Epithelial cell of prostate (primary cell): ENCODE results near the gene CHMP1A.
A peak's percentile ranks its signal among the peaks of the same experiment; 100 is the strongest.
"Not testable (repeated sequence)": the region's sequence is repeated elsewhere in the genome, so short reads cannot be mapped to it uniquely, and the experiment has no call there.

Experiments used
- DNase-seq: peaks from one replicate; pipeline ENCODE4 v3.0.0-alpha.2; 2011; ENCODE audit warnings: low read depth, low spot score
- H3K27ac ChIP-seq: fragments of 450-650 bp; 2 replicates; pipeline ENCODE4 v1.5.1; 2017; ENCODE audit warnings: mild to moderate bottlenecking

The CHMP1A gene

GRCh38 chr16:89693289-89693731 is 35.8 kb upstream of the CHMP1A start:
- DNase-seq = no peak
- no peak overlapping the region for H3K27ac ChIP-seq

DNA sequence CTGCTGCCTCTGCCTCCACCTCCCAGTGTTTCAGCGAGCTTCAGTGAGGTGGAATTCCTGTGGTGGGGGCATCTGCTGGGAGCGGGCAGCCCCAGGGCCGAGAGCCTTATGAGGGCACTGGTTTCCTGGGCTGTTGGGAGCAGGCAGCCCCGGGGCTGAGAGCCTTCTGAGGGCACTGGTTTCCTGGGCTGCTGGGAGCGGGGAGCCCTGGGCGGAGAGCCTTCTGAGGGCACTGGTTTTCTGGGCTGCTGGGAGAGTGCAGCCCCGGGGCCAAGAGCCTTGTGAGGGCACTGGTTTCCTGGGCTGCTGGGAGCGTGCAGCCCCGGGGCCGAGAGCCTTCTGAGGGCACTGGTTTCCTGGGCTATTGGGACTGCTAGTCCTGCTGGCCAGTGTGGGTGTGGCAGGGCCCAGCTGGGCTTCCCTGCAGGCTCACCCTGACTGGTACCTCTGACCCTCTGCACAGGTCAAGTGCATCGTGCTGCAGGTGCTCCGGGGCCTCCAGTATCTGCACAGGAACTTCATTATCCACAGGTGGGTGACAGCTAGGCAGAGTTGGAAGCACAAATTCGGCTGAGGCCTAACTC is 34.6 kb upstream of the CHMP1A start:
- H3K27ac ChIP-seq = no peak overlapping the region

GRCh38 chr16:89691231-89691985 is 33.9 kb upstream of the CHMP1A start:
- no peak overlapping the region for H3K27ac ChIP-seq
- no peak for DNase-seq

More for the DNA sequence above, 34.6 kb upstream of the CHMP1A start:
- no peak for DNase-seq

- H3K27ac ChIP-seq = no peak overlapping the region
- DNase-seq = no peak
Measured at GRCh38 chr16:89690392-89690901, 32.9 kb upstream of the CHMP1A start.

DNA sequence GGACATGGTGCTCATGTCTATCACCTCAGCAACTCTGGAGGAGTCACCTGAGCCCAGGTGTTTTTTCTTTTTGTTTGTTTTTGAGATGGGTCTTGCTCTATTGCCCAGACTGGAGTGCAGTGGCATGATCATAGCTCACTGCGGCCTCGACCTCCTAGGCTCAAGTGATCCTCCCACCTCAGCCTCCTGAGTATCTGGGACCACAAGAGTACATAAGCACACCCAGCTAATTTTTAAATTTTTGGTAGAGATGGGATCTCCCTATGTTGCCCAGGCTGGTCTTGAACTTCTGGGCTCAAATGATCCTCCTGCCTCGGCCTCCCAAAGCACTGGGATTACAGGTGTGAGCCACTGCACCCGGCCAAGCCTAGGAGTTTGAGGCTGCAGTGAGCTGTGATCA is 32.1 kb upstream of the CHMP1A start:
- DNase-seq, H3K27ac ChIP-seq: not testable (repeated sequence)

- DNase-seq = no peak
- H3K27ac ChIP-seq = no peak overlapping the region
Measured at GRCh38 chr16:89689142-89689541, 31.6 kb upstream of the CHMP1A start.

DNA sequence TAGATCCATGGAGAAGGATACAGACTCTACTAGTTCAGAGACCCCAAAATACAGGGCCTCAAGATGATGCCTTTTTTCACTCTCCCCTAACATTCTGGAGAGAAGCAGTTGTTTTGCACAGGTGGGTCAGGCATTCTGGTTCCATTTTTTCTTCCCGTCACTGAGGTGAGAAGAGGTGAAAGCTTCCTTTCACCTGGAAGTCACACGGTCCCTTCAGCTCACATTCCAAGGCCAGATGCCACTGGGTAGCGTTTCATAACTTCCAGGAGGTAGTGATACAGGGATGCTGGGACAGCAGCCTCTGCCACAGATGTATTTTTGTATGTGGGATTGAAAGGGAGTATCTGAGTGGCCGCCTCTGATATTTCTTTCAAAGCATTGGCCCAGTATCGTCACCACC is 30.9 kb upstream of the CHMP1A start:
- no peak for DNase-seq
- H3K27ac ChIP-seq = no peak overlapping the region

DNA sequence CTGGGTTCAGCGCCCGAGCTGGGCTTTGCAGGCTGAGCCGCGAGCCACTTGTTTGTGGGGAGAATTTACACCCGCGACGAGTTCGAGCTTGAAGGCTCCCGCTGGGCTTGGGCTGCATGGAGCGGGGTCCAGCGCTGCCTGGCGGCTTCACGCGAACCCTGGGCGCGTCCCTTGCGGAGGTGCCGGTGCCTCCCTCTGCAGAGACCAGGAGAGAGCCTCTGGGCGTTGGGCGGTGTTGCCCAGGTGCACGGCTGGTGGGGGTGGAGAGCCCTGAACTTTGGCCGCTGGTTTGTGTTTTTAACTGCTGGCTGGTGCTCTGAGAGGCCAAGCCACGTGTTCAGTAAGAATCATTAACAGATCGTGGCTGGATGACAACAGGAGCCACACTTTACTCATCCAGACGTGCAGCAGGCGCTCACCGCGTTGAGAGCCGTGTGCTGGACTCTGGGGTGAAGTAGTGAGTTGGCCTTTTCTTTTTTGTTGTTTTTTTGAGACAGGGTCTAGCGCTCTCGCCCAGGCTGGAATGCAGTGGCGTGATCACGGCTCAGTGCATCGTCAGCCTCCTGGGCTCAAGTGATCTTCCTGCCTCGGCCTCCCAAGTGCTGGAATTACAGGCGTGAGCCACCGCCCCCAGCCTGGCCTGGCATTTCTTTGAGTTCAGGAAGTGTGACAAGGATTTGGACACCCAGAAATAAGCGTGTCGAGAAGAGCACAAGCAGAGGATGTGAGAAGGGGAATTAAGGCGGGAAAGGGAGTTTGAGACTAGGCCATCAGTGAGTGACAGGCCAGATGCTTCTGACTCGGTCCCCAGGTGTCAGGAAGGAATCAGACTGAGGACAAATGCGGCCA is 29.8 kb upstream of the CHMP1A start:
- peak overlapping the region; percentile 82 for H3K27ac ChIP-seq
- peak; percentile 14 for DNase-seq

DNA sequence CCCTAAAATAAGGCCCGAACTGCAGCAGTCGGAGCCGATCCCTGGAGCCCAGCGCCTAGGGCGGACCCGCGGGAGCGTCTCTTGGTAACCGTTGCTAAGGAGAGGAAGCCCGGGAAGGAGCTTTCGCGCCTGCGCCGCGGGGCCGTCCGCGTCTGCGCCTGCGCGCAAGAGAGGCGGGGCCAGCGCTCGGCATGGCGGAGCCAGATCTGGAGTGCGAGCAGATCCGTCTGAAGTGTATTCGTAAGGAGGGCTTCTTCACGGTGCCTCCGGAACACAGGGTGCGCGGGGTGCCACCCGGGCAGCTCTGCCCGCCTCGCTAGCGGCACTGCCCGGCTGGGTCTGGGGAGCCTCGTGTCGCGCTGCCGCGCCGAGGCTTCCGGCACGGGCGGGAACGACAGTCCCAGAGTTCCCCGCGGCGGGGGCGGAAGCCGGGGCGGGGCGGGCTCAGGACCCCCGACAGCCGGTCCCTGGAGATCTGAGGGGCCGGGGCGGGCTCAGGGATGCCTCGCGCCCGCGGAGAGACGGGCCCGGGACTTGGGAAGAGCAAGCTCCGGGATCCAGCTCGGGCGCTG is 29.1 kb upstream of the CHMP1A start, which contains the start of gene CDK10:
TSS of gene CDK10 (plus strand) at position 170 of the 572 bp plus-strand sequence. CDS start at position 192, 22 bp downstream.
- H3K27ac ChIP-seq = peak within 1 kb of the TSS; percentile 82
- DNase-seq = no peak

DNA sequence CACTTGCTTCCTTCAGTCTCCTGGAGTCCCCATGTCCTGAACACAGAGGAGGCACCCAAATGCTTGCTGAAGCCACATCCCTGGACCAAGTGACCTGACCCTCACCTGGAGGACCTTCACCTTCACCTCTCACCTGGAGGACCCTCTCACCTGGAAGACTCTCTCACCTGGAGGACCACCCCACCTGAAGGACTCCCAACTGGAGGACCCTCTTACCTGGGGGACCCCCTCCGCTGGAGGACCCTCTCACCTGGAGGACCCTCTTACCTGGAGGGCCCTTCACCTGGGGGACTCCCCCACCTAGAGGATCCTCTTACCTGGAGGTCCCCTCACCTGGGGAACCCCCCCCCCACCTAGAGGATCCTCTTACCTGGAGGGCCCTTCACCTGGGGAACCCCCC is 28.4 kb upstream of the CHMP1A start:
- H3K27ac ChIP-seq = no peak overlapping the region
- no peak for DNase-seq

DNA sequence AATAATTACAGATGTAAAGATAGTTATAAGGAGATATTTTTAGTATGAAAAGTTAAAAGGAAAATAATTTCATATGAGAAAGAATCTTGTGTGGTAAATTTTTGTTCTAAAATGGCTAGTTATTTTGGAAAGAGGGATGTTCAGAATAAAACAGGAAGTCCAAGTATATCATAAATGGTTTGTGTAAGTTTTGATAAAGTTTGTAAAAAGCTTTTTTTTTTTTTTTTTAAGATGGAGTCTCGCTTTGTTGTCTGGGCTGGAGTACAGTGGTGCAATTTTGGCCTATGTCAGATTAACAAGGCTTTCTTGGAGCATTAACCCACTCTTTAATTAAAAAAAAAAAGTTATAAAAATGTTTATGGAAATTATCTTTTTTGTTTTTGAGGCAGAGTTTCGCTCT is 20.8 kb upstream of the CHMP1A start:
- H3K27ac ChIP-seq = no peak overlapping the region
- no peak for DNase-seq

GRCh38 chr16:89672177-89672941 is 14.9 kb upstream of the CHMP1A start:
- DNase-seq = no peak
- H3K27ac ChIP-seq = no peak overlapping the region

- H3K27ac ChIP-seq, DNase-seq: not testable (repeated sequence)
Measured at GRCh38 chr16:89671565-89671964, 14.1 kb upstream of the CHMP1A start.

GRCh38 chr16:89670496-89671431 is 13.3 kb upstream of the CHMP1A start:
- DNase-seq = no peak
- H3K27ac ChIP-seq = no peak overlapping the region

- no peak for DNase-seq
- no peak overlapping the region for H3K27ac ChIP-seq
Measured at GRCh38 chr16:89669755-89670154, 12.2 kb upstream of the CHMP1A start.

DNA sequence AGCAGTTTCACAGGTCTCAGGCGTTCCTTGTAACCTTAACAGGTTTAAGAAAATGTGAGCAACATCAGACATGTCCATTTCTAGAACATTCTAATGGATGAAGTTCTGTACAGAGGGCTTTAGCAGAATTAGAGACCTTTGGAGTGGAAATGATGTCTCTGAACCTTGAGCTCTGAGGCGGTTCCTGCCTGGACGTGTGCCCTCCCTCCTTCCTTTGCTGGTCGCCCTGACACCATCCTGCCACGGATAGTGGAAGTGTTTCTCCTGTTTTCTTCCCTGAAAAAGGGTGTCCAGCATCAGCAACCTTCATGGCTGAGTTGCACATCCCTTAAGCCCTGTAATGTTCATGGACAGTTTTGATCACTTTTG is 11.3 kb upstream of the CHMP1A start:
- no peak overlapping the region for H3K27ac ChIP-seq
- no peak for DNase-seq

DNA sequence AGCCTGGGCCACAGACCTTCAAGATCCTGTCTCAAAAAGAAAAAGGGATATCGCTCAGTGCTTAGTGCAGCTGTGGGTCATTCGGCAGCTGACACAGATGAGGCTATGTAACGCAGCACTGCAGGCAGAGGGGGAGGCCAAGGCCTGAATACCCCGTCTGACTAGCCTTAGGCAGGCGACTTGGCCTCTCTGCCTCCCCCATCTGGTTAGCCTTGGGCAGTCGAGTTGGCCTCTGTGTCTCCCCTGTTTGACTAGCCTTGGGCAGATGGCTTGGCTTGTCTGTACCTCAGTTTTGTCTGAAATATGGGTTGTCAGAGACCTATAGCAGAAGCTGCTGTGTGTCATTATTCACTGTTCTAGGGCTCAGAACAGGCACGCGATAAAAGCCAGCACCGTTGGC is 10.1 kb upstream of the CHMP1A start:
- H3K27ac ChIP-seq = no peak overlapping the region
- DNase-seq = no peak

DNA sequence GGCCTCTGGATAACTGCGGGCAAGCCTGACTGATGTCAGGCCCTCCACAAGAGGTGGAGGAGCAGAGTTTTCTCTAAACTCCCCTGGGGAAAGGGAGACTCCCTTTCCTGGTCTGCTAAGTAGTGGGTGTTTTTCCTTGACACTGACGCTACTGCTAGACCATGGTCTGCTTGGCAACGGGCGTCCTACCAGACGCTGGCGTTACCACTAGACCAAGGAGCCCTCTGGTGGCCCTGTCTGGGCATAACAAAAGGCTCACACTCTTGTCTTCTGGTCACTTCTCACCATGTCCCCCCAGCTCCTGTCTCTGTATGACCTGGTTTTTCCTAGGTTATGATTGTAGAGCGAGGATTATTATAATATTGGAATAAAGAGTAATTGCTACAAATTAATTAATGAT is 9.5 kb upstream of the CHMP1A start:
- not testable (repeated sequence) for DNase-seq, H3K27ac ChIP-seq

- DNase-seq = not testable (repeated sequence)
Measured at GRCh38 chr16:89664238-89664637, 6.7 kb upstream of the CHMP1A start.

More at GRCh38 chr16:89664238-89664637, 6.7 kb upstream of the CHMP1A start:
- H3K27ac ChIP-seq = not testable (repeated sequence)
